WTC11 (cell line): Measurements from ENCODE around the gene FBXO15. TPM values are rescaled to one million over a fixed set of nuclear protein-coding genes. Genes with fewer than 3 reads are reported as not detected.

ENCODE experiments used
- ATAC-seq: fragments of 200-7000 bp; cut with Tn5 transposase; 2 replicates; pipeline ENCODE4 v1.10.0; 2021; ENCODE audit warnings: mild to moderate bottlenecking, moderate library complexity
- CTCF ChIA-PET: fragments of 300-600 bp; sonication (Branson Sonifier 250); formaldehyde crosslinking; loops from one replicate; lab custom pipeline; 2021; ENCODE audit warnings: antibody characterized with exemption; lab: Charles Lee
- POLR2A ChIA-PET: fragments of 350-600 bp; sonication (Branson Sonifier 250); formaldehyde crosslinking; loops from one replicate; lab custom pipeline; 2021; ENCODE audit warnings: antibody characterized with exemption; lab: Charles Lee
- DNase-seq: peaks from one replicate; pipeline ENCODE4 v3.0.0; 2021; ENCODE audit warnings: low spot score
- H3K27ac Mint-ChIP-seq: 2 replicates; pipeline ENCODE4 v1.8.0; 2021; ENCODE audit warnings: mixed read lengths
- H3K27me3 Mint-ChIP-seq: 2 replicates; pipeline ENCODE4 v1.8.0; 2021; ENCODE audit warnings: low read depth, mild to moderate bottlenecking, moderate library complexity, mixed read lengths
- H3K36me3 Mint-ChIP-seq: 2 replicates; pipeline ENCODE4 v1.8.0; 2021; ENCODE audit warnings: mixed read lengths
- H3K4me1 Mint-ChIP-seq: 2 replicates; pipeline ENCODE4 v1.8.0; 2022; ENCODE audit warnings: mixed read lengths
- H3K4me3 Mint-ChIP-seq: 2 replicates; pipeline ENCODE4 v1.8.0; 2021; ENCODE audit warnings: mild to moderate bottlenecking, moderate library complexity, mixed read lengths
- H3K9me3 Mint-ChIP-seq: 2 replicates; pipeline ENCODE4 v1.8.0; 2021; ENCODE audit warnings: mixed read lengths
- ATF1 ChIP-seq: sonication (generic); formaldehyde crosslinking; IDR thresholded peaks from 2 replicates; pipeline ENCODE4 v1.8.1; 2023; ENCODE audit warnings: mild to moderate bottlenecking, moderate library complexity, missing genetic modification reagents
- ETV6 ChIP-seq: sonication (generic); formaldehyde crosslinking; IDR thresholded peaks from 2 replicates; pipeline ENCODE4 v1.8.1; 2022; ENCODE audit warnings: mild to moderate bottlenecking, missing genetic modification reagents
- FOXK1 ChIP-seq: sonication (generic); formaldehyde crosslinking; IDR thresholded peaks from 2 replicates; pipeline ENCODE4 v1.8.0; 2022; ENCODE audit warnings: mild to moderate bottlenecking, moderate library complexity, missing genetic modification reagents
- FOXP1 ChIP-seq: sonication (generic); formaldehyde crosslinking; IDR thresholded peaks from 2 replicates; pipeline ENCODE4 v1.8.0; 2022; ENCODE audit warnings: missing genetic modification reagents, mild to moderate bottlenecking, moderate library complexity, borderline replicate concordance
- KAT7 ChIP-seq: sonication (generic); formaldehyde crosslinking; IDR thresholded peaks from 2 replicates; pipeline ENCODE4 v1.8.1; 2023; ENCODE audit warnings: missing genetic modification reagents, mild to moderate bottlenecking, borderline replicate concordance
- MLX ChIP-seq: sonication (generic); formaldehyde crosslinking; IDR thresholded peaks from 2 replicates; pipeline ENCODE4 v1.8.1; 2023; ENCODE audit warnings: mild to moderate bottlenecking, missing genetic modification reagents, moderate library complexity
- RORB ChIP-seq: fragments of 250-450 bp; sonication (Bioruptor Pico); IDR thresholded peaks from 2 replicates; pipeline ENCODE4 v1.9.0; 2021; ENCODE audit warnings: mild to moderate bottlenecking
- SMAD3 ChIP-seq: sonication (generic); formaldehyde crosslinking; IDR thresholded peaks from 2 replicates; pipeline ENCODE4 v1.8.0; 2022; ENCODE audit warnings: missing genetic modification reagents, mild to moderate bottlenecking, borderline replicate concordance
- SOX15 ChIP-seq: fragments of 250-450 bp; sonication (Bioruptor Pico); IDR thresholded peaks from 2 replicates; pipeline ENCODE4 v1.9.0; 2021; ENCODE audit warnings: mild to moderate bottlenecking
- SP1 ChIP-seq: sonication (generic); formaldehyde crosslinking; conservative IDR thresholded peaks from 2 replicates; pipeline ENCODE4 v1.8.1; 2022; ENCODE audit warnings: missing genetic modification reagents
- TEAD1 ChIP-seq: sonication (generic); formaldehyde crosslinking; IDR thresholded peaks from 2 replicates; pipeline ENCODE4 v1.8.0; 2022; ENCODE audit warnings: mild to moderate bottlenecking, missing genetic modification reagents
- ZBTB43 ChIP-seq: sonication (generic); formaldehyde crosslinking; IDR thresholded peaks from 2 replicates; pipeline ENCODE4 v1.8.1; 2023; ENCODE audit warnings: mild to moderate bottlenecking, missing genetic modification reagents
- ZNF232 ChIP-seq: sonication (generic); formaldehyde crosslinking; IDR thresholded peaks from 2 replicates; pipeline ENCODE4 v1.8.0; 2022; ENCODE audit warnings: mild to moderate bottlenecking, missing genetic modification reagents
- ZNF317 ChIP-seq: sonication (generic); formaldehyde crosslinking; IDR thresholded peaks from 2 replicates; pipeline ENCODE4 v1.8.1; 2023; ENCODE audit warnings: low read depth, mild to moderate bottlenecking, moderate library complexity, missing genetic modification reagents, borderline replicate concordance
- ZNF423 ChIP-seq: fragments of 250-450 bp; sonication (Bioruptor Pico); IDR thresholded peaks from 2 replicates; pipeline ENCODE4 v2.1.2; 2022; ENCODE audit warnings: mild to moderate bottlenecking, moderate library complexity
- total RNA-seq: library from RNA; stranded (reverse); gene quantifications from 3 replicates; pipeline ENCODE4 v1.2.3, GENCODE V29; 2021
- TF ChIP-seq, protein P1 (sequence below): fragments of 200-600 bp; IDR thresholded peaks from 2 replicates; pipeline ENCODE4 v1.8.0; 2022; ENCODE audit warnings: antibody characterized with exemption
- TF ChIP-seq, protein P2 (sequence below): sonication (generic); formaldehyde crosslinking; IDR thresholded peaks from 2 replicates; pipeline ENCODE4 v1.8.0; 2022; ENCODE audit warnings: mild to moderate bottlenecking, missing genetic modification reagents
- TF ChIP-seq, protein P3 (sequence below): sonication (generic); formaldehyde crosslinking; IDR thresholded peaks from 2 replicates; pipeline ENCODE4 v1.8.1; 2022; ENCODE audit warnings: mild to moderate bottlenecking, moderate library complexity, missing genetic modification reagents
- TF ChIP-seq, protein P4 (sequence below): sonication (generic); formaldehyde crosslinking; IDR thresholded peaks from 2 replicates; pipeline ENCODE4 v1.8.1; 2022; ENCODE audit warnings: mild to moderate bottlenecking, missing genetic modification reagents, moderate library complexity, borderline replicate concordance
- TF ChIP-seq, protein P5 (sequence below): sonication (generic); formaldehyde crosslinking; IDR thresholded peaks from 2 replicates; pipeline ENCODE4 v1.8.0; 2023; ENCODE audit warnings: mild to moderate bottlenecking, missing genetic modification reagents
- TF ChIP-seq, protein P6 (sequence below): sonication (generic); formaldehyde crosslinking; IDR thresholded peaks from 2 replicates; pipeline ENCODE4 v1.8.1; 2023; ENCODE audit warnings: mild to moderate bottlenecking, missing genetic modification reagents

FBXO15 gene
- total RNA-seq, 1 experiment from 2014 or later: 0.96 TPM

DNA sequence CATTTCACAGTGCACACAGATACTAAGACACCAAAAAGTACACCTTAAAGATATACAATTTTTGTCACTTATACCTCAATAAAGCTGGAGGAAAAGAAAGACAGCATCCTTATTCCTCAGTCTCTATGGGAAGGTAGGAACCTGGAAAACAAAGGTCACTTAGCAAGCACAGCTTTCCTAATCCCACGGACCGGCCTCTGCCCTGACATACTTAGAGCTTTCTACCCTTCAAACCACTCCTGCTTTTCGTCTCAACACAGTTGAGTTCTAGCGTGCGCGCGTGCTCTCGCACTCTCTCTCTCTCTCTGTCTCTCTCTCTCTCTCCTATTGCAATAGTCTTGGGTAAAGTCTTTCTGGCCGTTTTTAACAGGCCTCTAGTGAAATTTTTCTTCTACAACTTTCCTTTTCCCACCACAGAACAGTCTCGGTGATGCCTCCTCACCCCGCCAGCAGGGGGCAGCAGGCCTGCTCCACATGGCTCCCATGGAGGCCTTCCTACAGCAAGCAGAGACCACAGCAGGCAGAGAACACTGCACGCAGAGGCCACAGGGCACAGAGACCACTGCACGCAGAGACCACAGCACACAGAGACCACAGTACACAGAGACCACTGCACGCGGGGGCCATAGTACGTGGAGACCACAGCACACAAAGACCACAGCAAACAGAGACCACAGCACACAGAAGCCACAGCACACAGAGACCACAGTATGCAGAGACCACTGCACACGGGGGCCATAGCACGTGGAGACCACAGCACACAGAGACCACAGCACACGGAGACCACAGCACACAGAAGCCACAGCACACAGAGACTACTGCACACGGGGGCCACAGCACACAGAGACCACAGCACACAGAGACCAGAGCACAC is 106.9 kb downstream of the FBXO15 start:
- H3K4me1 Mint-ChIP-seq: no peaks in the 10 kb centered on the region
- H3K4me3 Mint-ChIP-seq: no peak overlapping the region
- H3K27ac Mint-ChIP-seq: no peak overlapping the region
- ChIA-PET CTCF (interaction anchor here (0.6 to 3.7 kb wide), 16 partner anchors 9 to 834 kb away, joined by 3 to 24 read pairs (median 4); no protein-coding TSS in a partner anchor), POLR2A (no interaction called here)
- H3K27me3 Mint-ChIP-seq: no peaks in the 10 kb centered on the region
- ATAC-seq (peak; percentile 95), DNase-seq (peak; percentile 83)
- TF ChIP-seq KAT7 (CRISPR knock-in tag): no peak
- 0 out of 2 replicates have a peak, but pooled peaks have one; percentile 24 for TF ChIP-seq TEAD1 (CRISPR knock-in tag)
- TF ChIP-seq, protein P1, sequence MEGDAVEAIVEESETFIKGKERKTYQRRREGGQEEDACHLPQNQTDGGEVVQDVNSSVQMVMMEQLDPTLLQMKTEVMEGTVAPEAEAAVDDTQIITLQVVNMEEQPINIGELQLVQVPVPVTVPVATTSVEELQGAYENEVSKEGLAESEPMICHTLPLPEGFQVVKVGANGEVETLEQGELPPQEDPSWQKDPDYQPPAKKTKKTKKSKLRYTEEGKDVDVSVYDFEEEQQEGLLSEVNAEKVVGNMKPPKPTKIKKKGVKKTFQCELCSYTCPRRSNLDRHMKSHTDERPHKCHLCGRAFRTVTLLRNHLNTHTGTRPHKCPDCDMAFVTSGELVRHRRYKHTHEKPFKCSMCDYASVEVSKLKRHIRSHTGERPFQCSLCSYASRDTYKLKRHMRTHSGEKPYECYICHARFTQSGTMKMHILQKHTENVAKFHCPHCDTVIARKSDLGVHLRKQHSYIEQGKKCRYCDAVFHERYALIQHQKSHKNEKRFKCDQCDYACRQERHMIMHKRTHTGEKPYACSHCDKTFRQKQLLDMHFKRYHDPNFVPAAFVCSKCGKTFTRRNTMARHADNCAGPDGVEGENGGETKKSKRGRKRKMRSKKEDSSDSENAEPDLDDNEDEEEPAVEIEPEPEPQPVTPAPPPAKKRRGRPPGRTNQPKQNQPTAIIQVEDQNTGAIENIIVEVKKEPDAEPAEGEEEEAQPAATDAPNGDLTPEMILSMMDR: peak; percentile 82
- TF ChIP-seq ETV6 (CRISPR knock-in tag): 0 out of 2 replicates have a peak, but pooled peaks have one; percentile 23
- TF ChIP-seq, protein P2, sequence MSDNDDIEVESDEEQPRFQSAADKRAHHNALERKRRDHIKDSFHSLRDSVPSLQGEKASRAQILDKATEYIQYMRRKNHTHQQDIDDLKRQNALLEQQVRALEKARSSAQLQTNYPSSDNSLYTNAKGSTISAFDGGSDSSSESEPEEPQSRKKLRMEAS (CRISPR knock-in tag): peak; percentile 50; the same call in 1 of the 2 replicates
- TF ChIP-seq FOXP1 (CRISPR knock-in tag): 0 out of 2 replicates have a peak, but pooled peaks have one; percentile 17
- H3K9me3 Mint-ChIP-seq: peaks cover 3% of the 10 kb centered on the region
- H3K36me3 Mint-ChIP-seq: no peaks in the 10 kb centered on the region

DNA sequence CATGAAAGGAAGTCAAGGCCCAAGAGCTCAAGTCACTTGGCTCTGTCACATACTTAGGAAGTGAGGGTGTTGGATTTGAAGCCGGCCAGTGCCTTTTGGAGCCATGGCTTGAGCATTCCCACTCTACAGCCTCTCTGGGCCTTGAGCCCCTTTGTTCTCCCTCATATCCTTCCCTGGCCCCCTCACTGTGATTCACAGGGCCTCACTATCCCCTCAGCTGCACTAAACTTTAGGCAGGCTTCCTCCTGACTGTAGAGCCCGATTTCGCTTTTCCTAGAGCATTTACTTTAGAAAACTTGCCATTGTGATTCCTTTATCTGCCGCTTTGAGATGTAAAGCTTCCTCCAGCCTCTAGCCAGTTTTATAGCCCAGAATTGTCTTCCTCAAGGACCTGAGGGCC is 107.6 kb downstream of the FBXO15 start:
- Mint-ChIP-seq H3K9me3 (peaks cover 10% of the 10 kb centered on the region), H3K4me1 (no peaks in the 10 kb centered on the region), H3K27ac (no peak overlapping the region), H3K36me3 (peaks cover 2% of the 10 kb centered on the region; the same call in 1 of the 2 replicates), H3K4me3 (no peak overlapping the region), H3K27me3 (no peaks in the 10 kb centered on the region)
- no peak for TF ChIP-seq SP1
- no peak for TF ChIP-seq ZNF317
- no peak for TF ChIP-seq MLX (CRISPR knock-in tag)
- TF ChIP-seq ATF1 (CRISPR knock-in tag): no peak
- no peak for TF ChIP-seq RORB (CRISPR knock-in tag)
- TF ChIP-seq SOX15 (CRISPR knock-in tag): no peak
- TF ChIP-seq, protein P3, sequence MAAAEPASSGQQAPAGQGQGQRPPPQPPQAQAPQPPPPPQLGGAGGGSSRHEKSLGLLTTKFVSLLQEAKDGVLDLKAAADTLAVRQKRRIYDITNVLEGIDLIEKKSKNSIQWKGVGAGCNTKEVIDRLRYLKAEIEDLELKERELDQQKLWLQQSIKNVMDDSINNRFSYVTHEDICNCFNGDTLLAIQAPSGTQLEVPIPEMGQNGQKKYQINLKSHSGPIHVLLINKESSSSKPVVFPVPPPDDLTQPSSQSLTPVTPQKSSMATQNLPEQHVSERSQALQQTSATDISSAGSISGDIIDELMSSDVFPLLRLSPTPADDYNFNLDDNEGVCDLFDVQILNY (CRISPR knock-in tag): no peak
- TF ChIP-seq, protein P4, sequence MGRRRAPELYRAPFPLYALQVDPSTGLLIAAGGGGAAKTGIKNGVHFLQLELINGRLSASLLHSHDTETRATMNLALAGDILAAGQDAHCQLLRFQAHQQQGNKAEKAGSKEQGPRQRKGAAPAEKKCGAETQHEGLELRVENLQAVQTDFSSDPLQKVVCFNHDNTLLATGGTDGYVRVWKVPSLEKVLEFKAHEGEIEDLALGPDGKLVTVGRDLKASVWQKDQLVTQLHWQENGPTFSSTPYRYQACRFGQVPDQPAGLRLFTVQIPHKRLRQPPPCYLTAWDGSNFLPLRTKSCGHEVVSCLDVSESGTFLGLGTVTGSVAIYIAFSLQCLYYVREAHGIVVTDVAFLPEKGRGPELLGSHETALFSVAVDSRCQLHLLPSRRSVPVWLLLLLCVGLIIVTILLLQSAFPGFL: no peak
- TF ChIP-seq, protein P5, sequence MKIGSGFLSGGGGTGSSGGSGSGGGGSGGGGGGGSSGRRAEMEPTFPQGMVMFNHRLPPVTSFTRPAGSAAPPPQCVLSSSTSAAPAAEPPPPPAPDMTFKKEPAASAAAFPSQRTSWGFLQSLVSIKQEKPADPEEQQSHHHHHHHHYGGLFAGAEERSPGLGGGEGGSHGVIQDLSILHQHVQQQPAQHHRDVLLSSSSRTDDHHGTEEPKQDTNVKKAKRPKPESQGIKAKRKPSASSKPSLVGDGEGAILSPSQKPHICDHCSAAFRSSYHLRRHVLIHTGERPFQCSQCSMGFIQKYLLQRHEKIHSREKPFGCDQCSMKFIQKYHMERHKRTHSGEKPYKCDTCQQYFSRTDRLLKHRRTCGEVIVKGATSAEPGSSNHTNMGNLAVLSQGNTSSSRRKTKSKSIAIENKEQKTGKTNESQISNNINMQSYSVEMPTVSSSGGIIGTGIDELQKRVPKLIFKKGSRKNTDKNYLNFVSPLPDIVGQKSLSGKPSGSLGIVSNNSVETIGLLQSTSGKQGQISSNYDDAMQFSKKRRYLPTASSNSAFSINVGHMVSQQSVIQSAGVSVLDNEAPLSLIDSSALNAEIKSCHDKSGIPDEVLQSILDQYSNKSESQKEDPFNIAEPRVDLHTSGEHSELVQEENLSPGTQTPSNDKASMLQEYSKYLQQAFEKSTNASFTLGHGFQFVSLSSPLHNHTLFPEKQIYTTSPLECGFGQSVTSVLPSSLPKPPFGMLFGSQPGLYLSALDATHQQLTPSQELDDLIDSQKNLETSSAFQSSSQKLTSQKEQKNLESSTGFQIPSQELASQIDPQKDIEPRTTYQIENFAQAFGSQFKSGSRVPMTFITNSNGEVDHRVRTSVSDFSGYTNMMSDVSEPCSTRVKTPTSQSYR: no peak
- TF ChIP-seq, protein P6, sequence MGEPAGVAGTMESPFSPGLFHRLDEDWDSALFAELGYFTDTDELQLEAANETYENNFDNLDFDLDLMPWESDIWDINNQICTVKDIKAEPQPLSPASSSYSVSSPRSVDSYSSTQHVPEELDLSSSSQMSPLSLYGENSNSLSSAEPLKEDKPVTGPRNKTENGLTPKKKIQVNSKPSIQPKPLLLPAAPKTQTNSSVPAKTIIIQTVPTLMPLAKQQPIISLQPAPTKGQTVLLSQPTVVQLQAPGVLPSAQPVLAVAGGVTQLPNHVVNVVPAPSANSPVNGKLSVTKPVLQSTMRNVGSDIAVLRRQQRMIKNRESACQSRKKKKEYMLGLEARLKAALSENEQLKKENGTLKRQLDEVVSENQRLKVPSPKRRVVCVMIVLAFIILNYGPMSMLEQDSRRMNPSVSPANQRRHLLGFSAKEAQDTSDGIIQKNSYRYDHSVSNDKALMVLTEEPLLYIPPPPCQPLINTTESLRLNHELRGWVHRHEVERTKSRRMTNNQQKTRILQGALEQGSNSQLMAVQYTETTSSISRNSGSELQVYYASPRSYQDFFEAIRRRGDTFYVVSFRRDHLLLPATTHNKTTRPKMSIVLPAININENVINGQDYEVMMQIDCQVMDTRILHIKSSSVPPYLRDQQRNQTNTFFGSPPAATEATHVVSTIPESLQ (CRISPR knock-in tag): no peak
- no peak for TF ChIP-seq SMAD3 (CRISPR knock-in tag)
- TF ChIP-seq ZNF232 (CRISPR knock-in tag): no peak
- no peak for TF ChIP-seq ZNF423
- TF ChIP-seq ZBTB43 (CRISPR knock-in tag): no peak
- no peak for TF ChIP-seq FOXK1
- CTCF ChIA-PET: interaction anchor here (0.6 to 3.7 kb wide), 17 partner anchors 9 to 835 kb away, joined by 3 to 24 read pairs (median 4); no protein-coding TSS in a partner anchor
- ATAC-seq (peak; percentile 57), DNase-seq (no peak)
- POLR2A ChIA-PET: no interaction called here
